HCT116 (cell line): Measurements from ENCODE around the gene FOXI3. TPM values are rescaled to one million over a fixed set of nuclear protein-coding genes. Genes with fewer than 3 reads are reported as not detected.

ENCODE experiments used
- ATAC-seq: fragments of 200-7000 bp; cut with Tn5 transposase; 2 replicates; pipeline ENCODE4 v1.9.1; 2020; ENCODE audit warnings: mild to moderate bottlenecking, moderate library complexity
- BruUV-seq: library from RNA; stranded (reverse); fragments of 400-500 nt; replicated peaks from 2 replicates; lab custom pipeline; 2021; lab: Mats Ljungman, UMichigan
- CTCF ChIA-PET: fragments of 300-600 bp; sonication (Branson Sonifier 250); formaldehyde crosslinking; loops from one replicate; lab custom pipeline; 2021; ENCODE audit warnings: antibody characterized with exemption; lab: Charles Lee
- POLR2A ChIA-PET: fragments of 300-600, 350-600 bp; sonication (Branson Sonifier 250); formaldehyde crosslinking; loops from one replicate; lab custom pipeline; 2021; ENCODE audit warnings: antibody characterized with exemption; lab: Charles Lee
- RAD21 ChIA-PET, 2 experiments: fragments of 300-600 bp; sonication (Branson Sonifier 250); formaldehyde crosslinking; loops; one replicate each; lab custom pipeline; 2023; ENCODE audit warnings: low total read pairs in 2 of 2; ENCODE audit not compliant: uncharacterized antibody in 2 of 2, unreplicated experiment in 2 of 2, low non-redundant PET in 1 of 2; lab: Charles Lee
- DNase-seq: peaks from one replicate; pipeline ENCODE4 v3.0.0-alpha.2; 2010; ENCODE audit warnings: low read depth, low spot score
- H2AFZ ChIP-seq: fragments of 200-600 bp; shearing (Covaris generic), sonication (generic); 2 replicates; pipeline ENCODE4 v1.6.1; 2017; ENCODE audit warnings: low read depth, mixed run types, mixed read lengths, antibody characterized with exemption, low read length; ENCODE audit not compliant: poor library complexity, severe bottlenecking
- H3K27ac ChIP-seq: 2 replicates; pipeline ENCODE4 v1.5.1; 2012; ENCODE audit warnings: low read depth, low read length
- H3K27me3 ChIP-seq: fragments of 200-600 bp; sonication (generic); 2 replicates; pipeline ENCODE4 v1.6.1; 2016; ENCODE audit warnings: mixed run types, low read length, mixed read lengths; ENCODE audit not compliant: insufficient read depth
- H3K36me3 ChIP-seq, 2 experiments: fragments of 200-500 bp in 1 of 2; fragments of 200-600 bp in 1 of 2; sonication (Bioruptor generic) in 1 of 2; sonication (generic) in 1 of 2; 2 replicates each; pipeline versions ENCODE4 v1.5.1 to v1.6.1; 2014 to 2016; ENCODE audit warnings: low read length in 2 of 2, inconsistent platforms in 1 of 2, mixed read lengths in 1 of 2, mixed run types in 1 of 2; ENCODE audit not compliant: insufficient read depth in 2 of 2, control insufficient read depth in 1 of 2
- H3K4me1 ChIP-seq, 2 experiments: fragments of 200-600 bp in 1 of 2; sonication (generic) in 1 of 2; 2 replicates each; pipeline versions ENCODE4 v1.5.1 to v1.6.1; 2012 to 2017; ENCODE audit warnings: low read length in 2 of 2, inconsistent platforms in 1 of 2, mild to moderate bottlenecking in 1 of 2, mixed read lengths in 1 of 2, mixed run types in 1 of 2, moderate library complexity in 1 of 2; ENCODE audit not compliant: insufficient read depth in 2 of 2, control insufficient read depth in 1 of 2
- H3K4me2 ChIP-seq: fragments of 200-600 bp; sonication (generic); 2 replicates; pipeline ENCODE4 v1.6.1; 2017; ENCODE audit warnings: mixed run types, low read length, mixed read lengths
- H3K4me3 ChIP-seq, 2 experiments: fragments of 200-600 bp in 1 of 2; sonication (generic) in 1 of 2; replicated peaks in 1 of 2; 2 replicates each; pipeline ENCODE4 v1.5.1; 2011 to 2016; ENCODE audit warnings: low read length in 2 of 2, control low read depth in 1 of 2, low read depth in 1 of 2, mild to moderate bottlenecking in 1 of 2, mixed read lengths in 1 of 2, mixed run types in 1 of 2
- H3K79me2 ChIP-seq: fragments of 200-600 bp; sonication (generic); 2 replicates; pipeline ENCODE4 v1.6.1; 2017; ENCODE audit warnings: mild to moderate bottlenecking, mixed run types, low read length, moderate library complexity, mixed read lengths; ENCODE audit not compliant: insufficient read depth
- H3K9ac ChIP-seq: fragments of 200-600 bp; sonication (generic); 2 replicates; pipeline ENCODE4 v1.6.1; 2016; ENCODE audit warnings: low read length, mixed read lengths
- H3K9me2 ChIP-seq: fragments of 200-600 bp; sonication (generic), shearing (Covaris generic); 2 replicates; pipeline ENCODE4 v1.6.1; 2017; ENCODE audit warnings: mixed run types, mild to moderate bottlenecking, moderate library complexity; ENCODE audit not compliant: insufficient read depth
- H3K9me3 ChIP-seq, 2 experiments: fragments of 200-500 bp in 1 of 2; fragments of 200-600 bp in 1 of 2; sonication (Bioruptor generic) in 1 of 2; sonication (generic) in 1 of 2; 2 replicates each; pipeline ENCODE4 v1.6.1; 2014 to 2017; ENCODE audit warnings: low read length in 2 of 2, mixed read lengths in 2 of 2, inconsistent platforms in 1 of 2, low read depth in 1 of 2, mild to moderate bottlenecking in 1 of 2, mixed run types in 1 of 2, moderate library complexity in 1 of 2; ENCODE audit not compliant: control insufficient read depth in 1 of 2, insufficient read depth in 1 of 2
- H4K20me1 ChIP-seq: fragments of 200-600 bp; sonication (generic), shearing (Covaris generic); 2 replicates; pipeline ENCODE4 v1.6.1; 2017; ENCODE audit warnings: mixed run types, mild to moderate bottlenecking, moderate library complexity; ENCODE audit not compliant: insufficient read depth
- CEBPB ChIP-seq: IDR thresholded peaks from 2 replicates; pipeline ENCODE4 v1.6.1; 2012; ENCODE audit warnings: low read depth
- CTCF ChIP-seq, 3 experiments: fragments of 200-600 bp in 1 of 3; sonication (generic) in 1 of 3; IDR thresholded peaks in 2 of 3; conservative IDR thresholded peaks in 1 of 3; 2 replicates each; pipeline ENCODE4 v1.5.1; 2012 to 2017; ENCODE audit warnings: low read depth in 2 of 3, low read length in 2 of 3, antibody characterized with exemption in 1 of 3, borderline replicate concordance in 1 of 3, control low read depth in 1 of 3, mild to moderate bottlenecking in 1 of 3, mixed read lengths in 1 of 3, mixed run types in 1 of 3, moderate library complexity in 1 of 3; ENCODE audit not compliant: insufficient read depth in 1 of 3
- ELF1 ChIP-seq: IDR thresholded peaks from 2 replicates; pipeline ENCODE4 v1.6.1; 2012; ENCODE audit warnings: low read depth, borderline replicate concordance
- EZH2 ChIP-seq: fragments of 200-600 bp; sonication (generic); IDR thresholded peaks from 2 replicates; pipeline ENCODE4 v1.6.1; 2017; ENCODE audit warnings: antibody characterized with exemption, mixed run types
- FOSL1 ChIP-seq: IDR thresholded peaks from 2 replicates; pipeline ENCODE4 v1.6.1; 2012; ENCODE audit warnings: low read depth
- MAX ChIP-seq: IDR thresholded peaks from 2 replicates; pipeline ENCODE4 v1.6.1; 2012
- POLR2A ChIP-seq: IDR thresholded peaks from 2 replicates; pipeline ENCODE4 v1.7.0; 2011; ENCODE audit warnings: borderline replicate concordance; ENCODE audit not compliant: insufficient read depth, insufficient read length; ENCODE audit errors: extremely low read depth
- RAD21 ChIP-seq: IDR thresholded peaks from 2 replicates; pipeline ENCODE4 v1.6.1; 2012; ENCODE audit warnings: low read depth, mild to moderate bottlenecking
- intact Hi-C: fragments of 100-400 bp; cut with micrococcal nuclease; formaldehyde crosslinking; loops from 2 replicates; pipeline ENCODE4 v1.10.0; 2022
- total RNA-seq: library from RNA; stranded (reverse); gene quantifications from one replicate; pipeline ENCODE4 v1.2.1, GENCODE V29; 2021; ENCODE audit not compliant: unreplicated experiment

Gene FOXI3
- total RNA-seq, 1 experiment from 2014 or later = not detected

GRCh38 chr2:88492002-88492401 lies 39.5 kb upstream of the FOXI3 start:
- BruUV-seq = no TSS peak
- DNase-seq (no peak), ATAC-seq (no peak)
- POLR2A ChIA-PET = no interaction called here
- no peak for TF ChIP-seq EZH2
- no peak for TF ChIP-seq ELF1
- no peak for TF ChIP-seq POLR2A
- Histone ChIP-seq H3K36me3 (no peaks in the 10 kb centered on the region), H3K9me2 (no peaks in the 10 kb centered on the region), H3K4me3 (no peak overlapping the region), H3K9ac (no peak overlapping the region), H4K20me1 (no peaks in the 10 kb centered on the region), H3K79me2 (no peaks in the 10 kb centered on the region), H3K27me3 (no peaks in the 10 kb centered on the region), H3K4me2 (no peak overlapping the region), H3K27ac (no peak overlapping the region), H2AFZ (no peak overlapping the region), H3K4me1 (no peaks in the 10 kb centered on the region), H3K9me3 (no peaks in the 10 kb centered on the region)
- CTCF ChIA-PET = no interaction called here
- intact Hi-C loops = no loop called here
- RAD21 ChIA-PET = no interaction called here

- ChIA-PET CTCF (interaction anchor here (1.3 to 1.5 kb wide), 2 partner anchors 298 to 391 kb away, joined by 3 to 5 read pairs; no protein-coding TSS in a partner anchor), RAD21 (no interaction called here), POLR2A (no interaction called here)
- Histone ChIP-seq H3K4me2 (no peak overlapping the region), H4K20me1 (no peaks in the 10 kb centered on the region), H3K27me3 (no peaks in the 10 kb centered on the region), H2AFZ (no peak overlapping the region), H3K36me3 (no peaks in the 10 kb centered on the region), H3K9ac (no peak overlapping the region), H3K9me3 (no peaks in the 10 kb centered on the region), H3K79me2 (no peaks in the 10 kb centered on the region), H3K9me2 (no peaks in the 10 kb centered on the region), H3K4me3 (no peak overlapping the region), H3K4me1 (no peaks in the 10 kb centered on the region), H3K27ac (no peak overlapping the region)
- ATAC-seq (peak; percentile 62; the same call in 1 of the 2 replicates), DNase-seq (peak; percentile 13)
- intact Hi-C loops = no loop called here
- no TSS peak for BruUV-seq
- TF ChIP-seq CEBPB (no peak), MAX (no peak), CTCF (IDR thresholded peaks at IDR 0.05 in 2 of 3, conservative IDR thresholded peaks at IDR 0.05 in 1 of 3; ENCODE audit: borderline replicate concordance in 1 of 3, insufficient read depth in 1 of 3, low read depth in 2 of 3, low read length in 2 of 3) (peak in 2 of 3 experiments; percentile 20 to 82; a peak in 3 of 6 replicates), FOSL1 (no peak), RAD21 (peak; percentile 64), EZH2 (no peak)
These were observed 36.7 kb upstream of the FOXI3 start for GRCh38 chr2:88489181-88489580.
